ENCODE results near the gene TMEM39A.

The TMEM39A gene, protein sequence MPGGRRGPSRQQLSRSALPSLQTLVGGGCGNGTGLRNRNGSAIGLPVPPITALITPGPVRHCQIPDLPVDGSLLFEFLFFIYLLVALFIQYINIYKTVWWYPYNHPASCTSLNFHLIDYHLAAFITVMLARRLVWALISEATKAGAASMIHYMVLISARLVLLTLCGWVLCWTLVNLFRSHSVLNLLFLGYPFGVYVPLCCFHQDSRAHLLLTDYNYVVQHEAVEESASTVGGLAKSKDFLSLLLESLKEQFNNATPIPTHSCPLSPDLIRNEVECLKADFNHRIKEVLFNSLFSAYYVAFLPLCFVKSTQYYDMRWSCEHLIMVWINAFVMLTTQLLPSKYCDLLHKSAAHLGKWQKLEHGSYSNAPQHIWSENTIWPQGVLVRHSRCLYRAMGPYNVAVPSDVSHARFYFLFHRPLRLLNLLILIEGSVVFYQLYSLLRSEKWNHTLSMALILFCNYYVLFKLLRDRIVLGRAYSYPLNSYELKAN

DNA sequence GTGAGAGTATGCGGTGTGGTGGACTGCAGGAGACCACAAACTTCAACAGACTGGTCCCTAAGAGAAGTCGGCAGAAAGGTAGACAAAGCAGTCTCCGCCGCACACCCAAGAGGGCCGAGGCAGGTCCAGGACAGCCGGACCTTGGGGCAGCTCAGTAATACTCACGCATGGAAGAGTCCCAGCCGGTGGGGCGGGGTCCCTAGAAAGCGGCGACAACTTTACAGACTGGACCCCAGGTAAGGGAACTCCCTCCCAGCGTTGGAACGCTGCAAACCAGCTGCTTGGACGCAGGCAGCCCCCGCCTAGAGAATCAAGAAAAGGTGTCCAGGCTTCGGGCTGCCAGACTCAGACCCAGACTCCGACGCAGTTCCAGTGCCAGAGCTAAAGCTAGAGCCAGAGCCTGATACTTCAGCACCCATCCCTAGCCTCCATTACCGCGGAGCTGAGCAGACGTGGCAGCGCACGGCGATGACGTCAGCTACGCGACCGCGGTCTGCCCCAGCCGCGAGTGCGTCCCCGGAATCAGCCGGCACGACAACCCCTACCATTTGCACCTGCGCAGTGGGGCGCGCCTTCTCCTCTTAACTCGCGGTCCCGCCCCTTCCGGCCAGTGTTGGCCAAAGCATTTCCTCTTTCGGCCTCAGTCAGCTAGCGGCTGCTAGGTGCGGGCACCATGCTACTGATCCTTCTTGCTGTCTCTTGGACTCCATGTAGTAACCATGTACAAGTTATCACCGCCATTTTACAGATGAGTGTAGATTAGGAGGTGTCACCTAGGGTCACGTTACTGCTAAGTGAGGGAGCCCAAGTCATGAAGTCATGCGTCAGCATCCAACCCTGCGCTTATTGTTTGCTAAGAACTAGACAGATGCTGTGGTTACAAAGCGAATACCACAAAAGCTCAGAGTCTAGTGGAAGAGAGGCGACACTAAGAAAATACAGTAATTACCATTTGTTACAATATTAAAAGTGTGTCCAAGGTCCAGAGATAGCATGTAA, at the start of gene TMEM39A:
Gene TMEM39A (minus strand): TSS at position 445 of the 999 bp plus-strand sequence. CDS start 1,541 bp downstream, outside the sequence.
- TF ChIP-seq, protein P1, sequence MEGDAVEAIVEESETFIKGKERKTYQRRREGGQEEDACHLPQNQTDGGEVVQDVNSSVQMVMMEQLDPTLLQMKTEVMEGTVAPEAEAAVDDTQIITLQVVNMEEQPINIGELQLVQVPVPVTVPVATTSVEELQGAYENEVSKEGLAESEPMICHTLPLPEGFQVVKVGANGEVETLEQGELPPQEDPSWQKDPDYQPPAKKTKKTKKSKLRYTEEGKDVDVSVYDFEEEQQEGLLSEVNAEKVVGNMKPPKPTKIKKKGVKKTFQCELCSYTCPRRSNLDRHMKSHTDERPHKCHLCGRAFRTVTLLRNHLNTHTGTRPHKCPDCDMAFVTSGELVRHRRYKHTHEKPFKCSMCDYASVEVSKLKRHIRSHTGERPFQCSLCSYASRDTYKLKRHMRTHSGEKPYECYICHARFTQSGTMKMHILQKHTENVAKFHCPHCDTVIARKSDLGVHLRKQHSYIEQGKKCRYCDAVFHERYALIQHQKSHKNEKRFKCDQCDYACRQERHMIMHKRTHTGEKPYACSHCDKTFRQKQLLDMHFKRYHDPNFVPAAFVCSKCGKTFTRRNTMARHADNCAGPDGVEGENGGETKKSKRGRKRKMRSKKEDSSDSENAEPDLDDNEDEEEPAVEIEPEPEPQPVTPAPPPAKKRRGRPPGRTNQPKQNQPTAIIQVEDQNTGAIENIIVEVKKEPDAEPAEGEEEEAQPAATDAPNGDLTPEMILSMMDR (IDR thresholded peaks at IDR 0.05; ENCODE audit: low read depth, low read length, missing control alignments), result no peak
- in situ Hi-C loops (cut with HindIII; ENCODE audit: low sequenced_read_pairs), result no loop called here
- peak within 1 kb of the TSS; percentile 99 for H3K4me3 ChIP-seq (ENCODE audit: low read depth, low read length)
- peak; percentile 97 for DNase-seq (ENCODE audit: low read depth)

DNA sequence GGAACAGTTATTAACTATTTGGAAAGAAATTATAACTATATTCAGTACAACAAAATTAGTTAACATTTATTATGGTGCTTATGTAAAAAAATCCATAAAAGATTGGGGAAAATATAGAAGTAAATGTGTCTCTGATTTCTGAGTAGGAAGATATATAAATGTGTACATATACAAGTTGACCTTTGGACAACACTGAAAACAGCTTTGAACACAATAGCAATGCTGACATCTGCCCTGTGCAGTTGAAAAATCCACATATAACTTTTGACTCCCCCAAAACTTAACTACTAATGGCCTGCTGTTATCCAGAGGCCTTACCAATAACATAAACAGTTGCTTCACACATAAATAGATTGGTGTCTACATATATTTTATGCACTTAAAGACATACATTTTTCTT, 47.3 kb upstream of the TMEM39A start:
- no peak for DNase-seq (ENCODE audit: low read depth)
- TF ChIP-seq, protein P1 (IDR thresholded peaks at IDR 0.05; ENCODE audit: low read depth, low read length, missing control alignments), result no peak
- in situ Hi-C loops (cut with HindIII; ENCODE audit: low sequenced_read_pairs), result no loop called here
- no peak overlapping the region for H3K4me3 ChIP-seq (ENCODE audit: low read depth, low read length)

DNA sequence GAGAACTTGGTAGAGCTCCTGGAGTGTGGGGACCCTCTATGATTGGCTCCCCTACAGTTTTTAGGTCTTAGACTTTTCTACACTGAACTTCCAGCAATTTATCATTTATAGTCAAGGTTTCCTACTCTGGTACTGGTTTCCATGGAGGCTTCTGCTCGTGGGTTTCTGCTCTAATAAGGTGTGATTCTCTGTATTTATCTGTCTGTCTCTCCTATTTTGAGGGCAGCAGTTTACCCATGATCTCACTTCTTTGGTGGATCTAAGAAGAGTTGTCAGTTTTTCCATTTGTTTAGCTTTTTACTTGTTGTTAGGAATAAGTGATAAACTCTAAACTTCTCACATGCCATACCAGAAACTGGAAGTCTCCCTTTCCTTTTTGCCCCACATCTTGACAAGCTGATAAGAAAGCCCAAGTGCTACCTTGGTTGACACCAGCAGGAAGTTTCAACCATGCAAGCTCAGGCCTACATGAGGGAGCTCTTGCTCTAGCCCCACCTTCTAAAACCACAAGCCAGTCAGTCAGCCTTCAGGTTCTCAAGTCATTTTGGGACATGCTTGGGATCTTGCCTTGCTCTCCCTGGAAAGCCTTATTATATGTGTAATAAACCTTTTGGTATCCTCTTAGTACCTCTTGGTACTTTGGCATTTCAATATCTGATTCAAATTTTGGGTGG, 44.9 kb upstream of the TMEM39A start:
- in situ Hi-C loops (cut with HindIII; ENCODE audit: low sequenced_read_pairs), result no loop called here
- no peak overlapping the region for H3K4me3 ChIP-seq (ENCODE audit: low read depth, low read length)
- TF ChIP-seq, protein P1 (IDR thresholded peaks at IDR 0.05; ENCODE audit: low read depth, low read length, missing control alignments), result no peak
- no peak for DNase-seq (ENCODE audit: low read depth)

DNA sequence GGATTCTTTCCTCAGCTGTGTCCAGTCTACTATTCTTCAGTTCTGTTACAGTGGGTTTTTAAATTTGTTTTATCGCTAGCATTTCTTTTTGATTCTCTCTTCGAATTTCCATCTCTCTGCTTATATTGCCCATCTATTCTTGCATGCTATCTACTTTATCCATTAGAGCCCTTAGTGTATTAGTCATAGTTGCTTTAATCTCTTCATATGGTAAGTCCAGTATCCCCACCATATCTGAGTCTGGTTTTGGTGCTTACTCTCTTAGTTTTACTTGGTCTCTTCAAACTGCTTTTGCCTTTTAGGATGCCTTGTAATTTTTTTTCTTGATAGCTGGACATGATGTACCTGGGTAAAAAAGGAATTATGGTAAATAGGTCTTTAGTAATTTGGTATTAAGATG, 44.0 kb upstream of the TMEM39A start:
- no peak for DNase-seq (ENCODE audit: low read depth)
- H3K4me3 ChIP-seq (ENCODE audit: low read depth, low read length), result no peak overlapping the region
- in situ Hi-C loops (cut with HindIII; ENCODE audit: low sequenced_read_pairs), result no loop called here
- TF ChIP-seq, protein P1 (IDR thresholded peaks at IDR 0.05; ENCODE audit: low read depth, low read length, missing control alignments), result no peak

DNA sequence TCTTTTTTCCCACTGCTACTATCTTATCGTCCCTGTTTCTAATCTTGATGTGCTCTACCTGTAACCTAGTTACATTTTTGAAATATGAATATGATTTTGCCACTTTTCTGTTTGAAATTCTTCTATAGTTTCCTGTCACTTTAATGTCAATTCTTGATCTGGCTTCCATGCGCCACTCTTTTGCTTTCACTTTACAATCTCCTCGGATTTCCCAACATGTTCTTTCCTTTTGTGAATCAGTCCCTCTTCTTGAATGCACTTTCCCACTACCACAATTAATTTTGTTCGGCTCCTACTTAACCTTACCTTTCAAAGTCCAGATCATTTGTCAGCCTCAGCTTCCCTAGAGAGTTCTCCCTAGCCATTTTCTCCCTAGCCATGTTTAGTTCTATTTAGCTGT, 43.2 kb upstream of the TMEM39A start:
- TF ChIP-seq, protein P1 (IDR thresholded peaks at IDR 0.05; ENCODE audit: low read depth, low read length, missing control alignments), result no peak
- in situ Hi-C loops (cut with HindIII; ENCODE audit: low sequenced_read_pairs), result no loop called here
- no peak for DNase-seq (ENCODE audit: low read depth)
- no peak overlapping the region for H3K4me3 ChIP-seq (ENCODE audit: low read depth, low read length)

DNA sequence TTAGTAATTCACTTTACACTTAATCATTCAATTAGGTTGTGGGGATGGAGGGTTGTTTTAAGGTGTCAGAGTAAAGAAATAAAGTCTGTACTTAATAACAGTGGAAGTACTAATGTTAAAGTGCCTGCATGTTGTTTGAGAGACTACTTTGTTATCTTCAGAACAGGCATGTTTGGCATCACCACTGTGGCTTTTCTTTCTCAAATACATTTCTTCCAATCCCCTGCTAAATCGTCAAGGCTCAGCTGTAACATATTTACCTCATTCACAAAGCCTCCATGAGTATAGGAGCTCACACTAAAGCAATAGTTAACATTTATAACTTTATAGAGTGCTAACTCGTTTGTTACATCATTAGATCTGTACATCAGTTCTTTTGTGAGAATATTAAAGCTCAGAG, 37.5 kb upstream of the TMEM39A start:
- no peak overlapping the region for H3K4me3 ChIP-seq (ENCODE audit: low read depth, low read length)
- TF ChIP-seq, protein P1 (IDR thresholded peaks at IDR 0.05; ENCODE audit: low read depth, low read length, missing control alignments), result no peak
- DNase-seq (ENCODE audit: low read depth), result no peak
- in situ Hi-C loops (cut with HindIII; ENCODE audit: low sequenced_read_pairs), result no loop called here

Data from astrocyte of the cerebellum (primary cell).